IMR-90 (cell line): ENCODE data around the gene NSF.

Experiments used
- BHLHE40 ChIP-seq: fragments of 150-350 bp; IDR thresholded peaks from 2 replicates; pipeline ENCODE4 v1.6.1; 2016; ENCODE audit warnings: mild to moderate bottlenecking, low read depth, low read length
- MAFK ChIP-seq: IDR thresholded peaks from 2 replicates; pipeline ENCODE4 v1.6.1; 2012; ENCODE audit warnings: low read depth, low read length, improper control_type of control experiment
- MXI1 ChIP-seq: IDR thresholded peaks from 2 replicates; pipeline ENCODE4 v1.6.1; 2012; ENCODE audit warnings: low read depth, mild to moderate bottlenecking, low read length, moderate library complexity, borderline replicate concordance
- POLR2A ChIP-seq: IDR thresholded peaks from 2 replicates; pipeline ENCODE4 v1.6.1; 2012; ENCODE audit warnings: mild to moderate bottlenecking, low read depth, low read length
- SMC3 ChIP-seq: fragments of 150-350 bp; IDR thresholded peaks from 2 replicates; pipeline ENCODE4 v1.6.1; 2016; ENCODE audit warnings: low read depth, mild to moderate bottlenecking, antibody characterized with exemption, low read length, moderate library complexity
- TF ChIP-seq, protein P1 (sequence below): conservative IDR thresholded peaks from 2 replicates; pipeline ENCODE4 v1.5.1; 2012; ENCODE audit warnings: mild to moderate bottlenecking, low read depth, low read length, improper control_type of control experiment
- TF ChIP-seq, protein P2 (sequence below): fragments of 150-350 bp; IDR thresholded peaks from 2 replicates; pipeline ENCODE4 v1.6.1; 2017; ENCODE audit warnings: mild to moderate bottlenecking, antibody characterized with exemption, low read length, low read depth

DNA sequence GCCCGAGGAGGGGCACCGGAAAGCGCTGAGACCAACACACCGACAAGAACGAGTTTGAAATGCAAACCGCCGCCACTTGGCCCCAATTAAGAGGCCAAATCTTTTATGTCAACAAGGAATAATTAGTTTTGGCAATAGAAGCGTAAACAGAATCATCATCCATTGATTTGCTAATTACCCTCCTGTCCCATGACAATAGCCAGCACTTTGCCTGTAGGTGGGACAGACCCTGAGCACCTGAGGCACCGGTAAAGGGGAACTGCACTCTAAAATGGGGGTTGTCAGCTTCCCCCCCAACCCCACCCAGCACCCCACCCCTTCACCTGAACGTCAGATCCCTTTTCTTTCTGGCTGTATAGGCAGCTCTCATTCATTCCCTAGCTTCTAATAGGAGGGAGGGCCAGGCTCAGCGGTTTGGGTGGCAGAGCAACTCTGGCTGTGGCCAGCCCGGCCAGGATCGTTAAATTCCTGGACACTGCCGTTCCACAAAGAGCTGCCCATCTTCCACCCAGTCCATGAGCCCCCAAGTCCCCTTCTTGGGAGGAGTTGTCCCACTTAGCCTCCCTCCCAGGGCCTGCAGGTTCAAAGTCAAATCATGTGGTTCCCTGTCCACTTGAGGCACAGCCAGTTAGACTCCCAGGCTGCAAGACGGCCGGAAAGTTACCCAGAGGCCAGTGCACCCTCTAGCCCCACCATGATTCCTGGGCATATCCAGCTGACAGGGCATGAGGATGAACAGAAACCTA, 182.2 kb downstream of the NSF start:
- TF ChIP-seq, protein P1, sequence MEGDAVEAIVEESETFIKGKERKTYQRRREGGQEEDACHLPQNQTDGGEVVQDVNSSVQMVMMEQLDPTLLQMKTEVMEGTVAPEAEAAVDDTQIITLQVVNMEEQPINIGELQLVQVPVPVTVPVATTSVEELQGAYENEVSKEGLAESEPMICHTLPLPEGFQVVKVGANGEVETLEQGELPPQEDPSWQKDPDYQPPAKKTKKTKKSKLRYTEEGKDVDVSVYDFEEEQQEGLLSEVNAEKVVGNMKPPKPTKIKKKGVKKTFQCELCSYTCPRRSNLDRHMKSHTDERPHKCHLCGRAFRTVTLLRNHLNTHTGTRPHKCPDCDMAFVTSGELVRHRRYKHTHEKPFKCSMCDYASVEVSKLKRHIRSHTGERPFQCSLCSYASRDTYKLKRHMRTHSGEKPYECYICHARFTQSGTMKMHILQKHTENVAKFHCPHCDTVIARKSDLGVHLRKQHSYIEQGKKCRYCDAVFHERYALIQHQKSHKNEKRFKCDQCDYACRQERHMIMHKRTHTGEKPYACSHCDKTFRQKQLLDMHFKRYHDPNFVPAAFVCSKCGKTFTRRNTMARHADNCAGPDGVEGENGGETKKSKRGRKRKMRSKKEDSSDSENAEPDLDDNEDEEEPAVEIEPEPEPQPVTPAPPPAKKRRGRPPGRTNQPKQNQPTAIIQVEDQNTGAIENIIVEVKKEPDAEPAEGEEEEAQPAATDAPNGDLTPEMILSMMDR, result no peak
- TF ChIP-seq MXI1 (no peak), MAFK (no peak), POLR2A (no peak), BHLHE40 (no peak), SMC3 (no peak)
- TF ChIP-seq, protein P2, sequence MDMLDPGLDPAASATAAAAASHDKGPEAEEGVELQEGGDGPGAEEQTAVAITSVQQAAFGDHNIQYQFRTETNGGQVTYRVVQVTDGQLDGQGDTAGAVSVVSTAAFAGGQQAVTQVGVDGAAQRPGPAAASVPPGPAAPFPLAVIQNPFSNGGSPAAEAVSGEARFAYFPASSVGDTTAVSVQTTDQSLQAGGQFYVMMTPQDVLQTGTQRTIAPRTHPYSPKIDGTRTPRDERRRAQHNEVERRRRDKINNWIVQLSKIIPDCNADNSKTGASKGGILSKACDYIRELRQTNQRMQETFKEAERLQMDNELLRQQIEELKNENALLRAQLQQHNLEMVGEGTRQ, result no peak
